ENCODE measurements around the gene MYO1E.

MYO1E gene

GRCh38 chr15:59292442-59293151 lies 80.1 kb downstream of the MYO1E start:
- no peak overlapping the region for H3K9ac ChIP-seq
- no peaks in the 10 kb centered on the region for H3K36me3 ChIP-seq (ENCODE audit: control insufficient read depth, insufficient read depth, low read length)
- H3K9me3 ChIP-seq (ENCODE audit: control insufficient read depth, low read length): no peaks in the 10 kb centered on the region
- no peak overlapping the region for H3K4me3 ChIP-seq (ENCODE audit: low read depth, low read length)
- no peak overlapping the region for H2AFZ ChIP-seq
- H3K79me2 ChIP-seq: no peaks in the 10 kb centered on the region
- TF ChIP-seq, protein P1, sequence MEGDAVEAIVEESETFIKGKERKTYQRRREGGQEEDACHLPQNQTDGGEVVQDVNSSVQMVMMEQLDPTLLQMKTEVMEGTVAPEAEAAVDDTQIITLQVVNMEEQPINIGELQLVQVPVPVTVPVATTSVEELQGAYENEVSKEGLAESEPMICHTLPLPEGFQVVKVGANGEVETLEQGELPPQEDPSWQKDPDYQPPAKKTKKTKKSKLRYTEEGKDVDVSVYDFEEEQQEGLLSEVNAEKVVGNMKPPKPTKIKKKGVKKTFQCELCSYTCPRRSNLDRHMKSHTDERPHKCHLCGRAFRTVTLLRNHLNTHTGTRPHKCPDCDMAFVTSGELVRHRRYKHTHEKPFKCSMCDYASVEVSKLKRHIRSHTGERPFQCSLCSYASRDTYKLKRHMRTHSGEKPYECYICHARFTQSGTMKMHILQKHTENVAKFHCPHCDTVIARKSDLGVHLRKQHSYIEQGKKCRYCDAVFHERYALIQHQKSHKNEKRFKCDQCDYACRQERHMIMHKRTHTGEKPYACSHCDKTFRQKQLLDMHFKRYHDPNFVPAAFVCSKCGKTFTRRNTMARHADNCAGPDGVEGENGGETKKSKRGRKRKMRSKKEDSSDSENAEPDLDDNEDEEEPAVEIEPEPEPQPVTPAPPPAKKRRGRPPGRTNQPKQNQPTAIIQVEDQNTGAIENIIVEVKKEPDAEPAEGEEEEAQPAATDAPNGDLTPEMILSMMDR (IDR thresholded peaks at IDR 0.05): no peak
- no peaks in the 10 kb centered on the region for H3K27me3 ChIP-seq (ENCODE audit: control insufficient read depth, insufficient read depth, low read length)
- H3K27ac ChIP-seq: no peak overlapping the region
- H3K4me2 ChIP-seq (ENCODE audit: low read length): no peak overlapping the region
- no peaks in the 10 kb centered on the region for H3K4me1 ChIP-seq

DNA sequence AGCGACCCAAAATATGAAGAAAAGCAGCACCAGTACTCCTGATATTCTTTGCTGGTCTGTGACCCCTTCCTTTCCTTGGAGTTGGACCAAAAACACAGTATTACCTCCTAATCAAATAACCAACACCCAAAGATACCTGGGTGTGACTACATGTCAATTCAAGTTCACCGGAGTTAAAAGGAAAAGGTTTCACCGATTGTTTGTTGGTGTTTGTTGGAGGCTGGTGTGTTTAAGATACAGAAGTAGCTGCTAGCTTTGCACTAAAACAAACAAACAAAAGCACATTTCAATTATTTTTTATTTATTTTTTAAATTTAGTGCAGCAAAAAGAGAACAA lies 81.5 kb downstream of the MYO1E start:
- no peaks in the 10 kb centered on the region for H3K9me3 ChIP-seq (ENCODE audit: control insufficient read depth, low read length)
- H3K4me3 ChIP-seq (ENCODE audit: low read depth, low read length): no peak overlapping the region
- H3K36me3 ChIP-seq (ENCODE audit: control insufficient read depth, insufficient read depth, low read length): no peaks in the 10 kb centered on the region
- H2AFZ ChIP-seq: no peak overlapping the region
- H3K79me2 ChIP-seq: no peaks in the 10 kb centered on the region
- no peak overlapping the region for H3K27ac ChIP-seq
- TF ChIP-seq, protein P1 (IDR thresholded peaks at IDR 0.05): no peak
- no peaks in the 10 kb centered on the region for H3K27me3 ChIP-seq (ENCODE audit: control insufficient read depth, insufficient read depth, low read length)
- H3K9ac ChIP-seq: no peak overlapping the region
- H3K4me2 ChIP-seq (ENCODE audit: low read length): no peak overlapping the region
- no peaks in the 10 kb centered on the region for H3K4me1 ChIP-seq

DNA sequence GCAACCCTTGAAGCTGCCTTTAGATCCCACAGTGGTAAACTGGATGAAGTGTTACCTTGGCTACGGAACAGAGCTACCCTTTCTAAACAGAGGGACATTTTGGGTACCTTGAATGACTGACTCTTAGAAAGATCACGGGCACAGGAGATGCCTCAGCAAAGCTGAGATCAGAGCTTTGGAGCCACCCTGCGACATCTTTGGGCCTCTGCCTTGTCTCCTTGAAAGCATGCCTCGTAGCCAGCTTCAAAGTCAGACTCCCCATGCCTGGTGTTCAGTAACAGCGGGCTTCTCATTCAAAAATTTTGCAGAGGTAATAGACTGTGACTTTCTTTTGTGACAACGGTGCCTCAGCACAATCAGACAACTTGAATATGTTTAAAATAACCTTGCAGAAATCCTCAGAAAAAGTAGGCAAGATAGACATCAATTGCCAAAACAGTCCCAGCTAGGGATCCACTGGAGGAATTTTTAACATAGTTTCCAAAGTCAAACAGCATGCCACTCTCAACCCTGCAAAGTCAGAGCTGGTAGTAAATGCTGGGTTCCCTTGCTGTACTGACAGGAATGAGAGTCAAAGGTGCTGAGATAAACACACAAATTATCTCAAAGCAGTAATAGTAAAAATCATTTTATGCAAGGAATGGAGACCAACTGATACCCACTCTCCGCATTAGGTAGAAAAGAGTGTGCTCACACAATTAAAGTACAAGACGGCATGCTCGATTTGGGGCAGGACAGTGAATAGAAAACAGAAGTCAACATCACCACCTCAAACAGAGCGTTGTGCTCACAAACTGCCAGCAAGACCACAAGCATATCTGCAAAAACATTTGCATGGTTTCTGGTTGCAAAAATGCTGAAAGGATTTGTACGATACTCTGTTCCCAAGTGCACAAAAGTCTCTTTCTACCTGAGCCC lies 82.1 kb downstream of the MYO1E start:
- Histone ChIP-seq H3K9ac (no peak overlapping the region), H3K79me2 (no peaks in the 10 kb centered on the region), H3K9me3 (ENCODE audit: control insufficient read depth, low read length) (no peaks in the 10 kb centered on the region), H2AFZ (no peak overlapping the region), H3K4me2 (ENCODE audit: low read length) (no peak overlapping the region), H3K27me3 (ENCODE audit: control insufficient read depth, insufficient read depth, low read length) (no peaks in the 10 kb centered on the region), H3K27ac (no peak overlapping the region), H3K4me1 (no peaks in the 10 kb centered on the region), H3K4me3 (ENCODE audit: low read depth, low read length) (no peak overlapping the region), H3K36me3 (ENCODE audit: control insufficient read depth, insufficient read depth, low read length) (no peaks in the 10 kb centered on the region)
- TF ChIP-seq, protein P1 (IDR thresholded peaks at IDR 0.05): no peak

DNA sequence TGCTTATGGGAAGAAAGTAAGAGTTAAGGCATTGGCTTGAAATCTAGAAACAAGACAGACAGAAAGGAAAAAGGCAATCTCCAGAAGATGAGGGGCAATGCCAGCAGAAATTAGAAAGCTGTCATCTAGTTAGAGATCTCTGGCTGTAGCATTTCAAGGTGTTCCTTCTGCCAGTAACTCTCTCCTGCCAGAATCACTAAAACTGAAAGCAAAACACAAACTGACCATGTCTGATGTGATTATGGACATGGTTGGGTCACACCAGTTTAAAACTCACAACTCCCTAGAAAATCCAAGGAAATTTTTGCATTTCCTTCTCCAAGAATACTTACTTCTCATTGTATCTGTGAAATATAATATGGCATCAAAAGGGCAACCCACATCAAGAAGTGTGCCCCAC lies 83.1 kb downstream of the MYO1E start:
- TF ChIP-seq, protein P1 (IDR thresholded peaks at IDR 0.05): no peak
- no peak overlapping the region for H3K4me2 ChIP-seq (ENCODE audit: low read length)
- H3K27me3 ChIP-seq (ENCODE audit: control insufficient read depth, insufficient read depth, low read length): no peaks in the 10 kb centered on the region
- no peak overlapping the region for H3K4me3 ChIP-seq (ENCODE audit: low read depth, low read length)
- H3K36me3 ChIP-seq (ENCODE audit: control insufficient read depth, insufficient read depth, low read length): no peaks in the 10 kb centered on the region
- H3K9me3 ChIP-seq (ENCODE audit: control insufficient read depth, low read length): no peaks in the 10 kb centered on the region
- no peak overlapping the region for H2AFZ ChIP-seq
- no peaks in the 10 kb centered on the region for H3K79me2 ChIP-seq
- no peak overlapping the region for H3K27ac ChIP-seq
- no peaks in the 10 kb centered on the region for H3K4me1 ChIP-seq
- no peak overlapping the region for H3K9ac ChIP-seq

Measured in parathyroid adenoma (tissue), 2 donors.